ENCODE measurements around the gene SYTL1.
A peak's percentile ranks its signal among the peaks of the same experiment; 100 is the strongest.

Gene SYTL1

DNA sequence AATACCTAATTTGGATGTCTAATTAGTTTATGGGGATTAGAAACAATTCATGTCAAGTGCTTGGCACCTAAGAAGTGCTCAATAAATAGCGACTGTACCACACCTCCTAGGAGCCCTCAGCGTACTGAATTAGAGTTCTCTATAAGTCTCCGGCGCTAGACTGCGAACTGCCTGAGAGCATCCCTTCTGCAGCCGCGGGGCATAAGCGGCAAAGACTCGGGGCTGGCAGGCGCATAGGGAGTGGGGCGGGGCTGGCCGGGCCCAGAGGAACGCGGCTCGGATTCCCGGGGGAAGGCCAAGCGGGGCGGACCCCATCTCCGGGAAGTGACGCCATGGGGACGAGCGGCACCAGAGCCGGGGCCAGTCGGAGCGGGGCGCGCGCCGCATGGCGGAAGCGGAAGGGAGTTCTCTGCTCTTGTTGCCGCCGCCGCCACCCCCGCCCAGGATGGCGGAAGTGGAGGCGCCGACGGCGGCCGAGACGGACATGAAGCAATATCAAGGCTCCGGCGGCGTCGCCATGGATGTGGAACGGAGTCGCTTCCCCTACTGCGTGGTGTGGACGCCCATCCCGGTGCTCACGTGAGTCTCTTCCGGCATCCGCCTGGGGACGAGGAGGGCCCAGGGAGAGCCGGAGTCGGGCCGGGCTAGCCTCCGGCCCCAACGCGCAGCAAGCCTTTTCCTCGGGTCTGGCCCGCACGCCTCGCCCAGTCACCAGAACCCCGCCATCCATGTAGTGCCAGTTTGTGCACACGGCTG lies 19.8 kb upstream of the SYTL1 start, which contains the start of gene TMEM222:
TMEM222 (plus strand) TSS at position 351 of the 756 bp plus-strand sequence; CDS start at position 386, 35 bp downstream.
- DNase-seq, result peak; percentile 96

DNA sequence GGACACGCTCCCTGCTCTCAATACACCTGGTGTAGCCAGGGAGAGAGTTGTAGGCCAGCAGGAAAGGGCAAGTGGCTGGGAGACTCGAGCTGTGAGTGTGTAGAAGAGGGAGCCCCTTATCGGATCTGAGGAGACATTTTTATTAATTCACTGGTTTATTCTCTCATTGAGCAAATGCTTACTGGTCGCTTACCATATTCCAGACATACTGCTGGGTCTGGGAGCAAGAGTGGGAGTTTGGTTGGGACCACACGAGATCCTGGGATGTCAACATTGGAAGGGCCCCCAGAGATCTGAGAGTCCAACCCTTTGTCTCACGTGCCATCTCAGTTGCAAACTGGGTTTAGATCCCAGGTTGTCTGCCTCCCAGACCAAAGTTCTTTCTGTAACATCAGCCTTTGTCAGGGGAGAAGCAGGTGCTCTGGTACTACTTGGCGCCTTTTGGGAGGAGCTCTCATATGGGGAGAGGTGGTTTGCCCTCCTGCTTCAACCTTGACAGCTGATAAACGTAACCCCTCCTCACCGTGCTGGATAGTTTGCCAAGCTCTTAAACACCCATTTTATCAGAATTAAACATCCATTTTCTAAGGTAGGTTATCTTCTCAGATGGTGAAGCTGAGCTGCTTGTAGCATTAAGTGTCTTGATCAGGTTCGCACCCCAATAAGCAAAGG lies 19.1 kb upstream of the SYTL1 start:
- no peak for DNase-seq

DNA sequence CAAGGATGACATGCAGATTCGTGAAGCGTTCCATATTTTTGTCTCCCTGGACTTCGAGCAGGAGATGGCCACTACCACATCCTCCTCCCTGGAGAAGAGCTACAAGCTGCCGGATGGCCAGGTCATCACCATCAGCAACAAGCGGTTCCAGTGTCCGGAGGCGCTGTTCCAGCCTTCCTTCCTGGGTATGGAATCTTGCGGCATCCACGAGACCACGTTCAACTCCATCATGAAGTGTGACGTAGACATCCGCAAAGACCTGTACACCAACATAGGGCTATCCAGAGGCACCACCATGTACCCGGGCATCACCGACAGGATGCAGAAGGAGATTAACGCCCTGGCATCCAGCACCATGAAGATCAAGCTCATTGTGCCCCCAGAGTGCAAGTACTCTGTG lies 16.5 kb upstream of the SYTL1 start:
- no peak for DNase-seq

- no peak for DNase-seq
These were observed 13.9 kb upstream of the SYTL1 start for GRCh38 chr1:27327964-27328363.

- no peak for DNase-seq
These were observed 11.0 kb upstream of the SYTL1 start for GRCh38 chr1:27330786-27331185.

DNA sequence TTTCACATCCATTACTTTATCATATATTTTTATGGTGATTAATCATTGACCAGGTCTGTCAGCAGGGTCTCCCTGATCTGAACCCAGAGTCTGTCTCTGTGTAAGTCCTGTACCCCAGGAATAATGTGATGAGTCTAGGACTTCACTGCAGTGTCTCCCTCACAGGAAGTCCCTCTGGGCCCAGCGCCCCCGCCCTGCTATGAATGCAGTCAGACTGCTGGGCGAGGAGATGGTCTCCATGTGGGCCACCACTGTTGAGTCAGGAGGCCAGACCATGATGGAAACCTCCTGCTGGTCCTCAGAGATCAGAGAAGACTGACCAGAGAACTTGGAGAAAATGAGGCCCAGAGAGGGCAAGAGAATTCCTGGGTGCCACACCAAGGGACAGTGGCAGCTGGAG lies 10.4 kb upstream of the SYTL1 start:
- DNase-seq, result no peak

DNA sequence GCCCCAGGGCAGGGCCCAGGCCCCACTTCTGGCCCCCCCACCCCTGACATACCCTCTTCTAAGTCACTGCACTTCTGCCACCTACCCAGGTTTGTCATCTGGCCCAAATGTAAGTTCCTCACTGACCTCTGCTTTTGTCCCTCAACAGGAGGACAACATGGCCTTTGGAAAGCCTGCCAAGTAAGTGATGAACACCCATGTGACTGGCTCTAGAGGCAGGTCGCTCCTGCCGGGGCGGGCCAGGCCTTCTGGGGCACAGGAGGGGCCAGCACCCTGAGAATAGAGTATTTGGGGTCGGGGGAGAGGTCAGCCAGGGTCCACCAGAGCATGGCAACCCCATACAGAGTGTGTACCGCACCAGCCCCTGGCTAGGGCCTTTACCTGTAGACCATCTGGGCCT lies 9.9 kb upstream of the SYTL1 start:
- no peak for DNase-seq

DNA sequence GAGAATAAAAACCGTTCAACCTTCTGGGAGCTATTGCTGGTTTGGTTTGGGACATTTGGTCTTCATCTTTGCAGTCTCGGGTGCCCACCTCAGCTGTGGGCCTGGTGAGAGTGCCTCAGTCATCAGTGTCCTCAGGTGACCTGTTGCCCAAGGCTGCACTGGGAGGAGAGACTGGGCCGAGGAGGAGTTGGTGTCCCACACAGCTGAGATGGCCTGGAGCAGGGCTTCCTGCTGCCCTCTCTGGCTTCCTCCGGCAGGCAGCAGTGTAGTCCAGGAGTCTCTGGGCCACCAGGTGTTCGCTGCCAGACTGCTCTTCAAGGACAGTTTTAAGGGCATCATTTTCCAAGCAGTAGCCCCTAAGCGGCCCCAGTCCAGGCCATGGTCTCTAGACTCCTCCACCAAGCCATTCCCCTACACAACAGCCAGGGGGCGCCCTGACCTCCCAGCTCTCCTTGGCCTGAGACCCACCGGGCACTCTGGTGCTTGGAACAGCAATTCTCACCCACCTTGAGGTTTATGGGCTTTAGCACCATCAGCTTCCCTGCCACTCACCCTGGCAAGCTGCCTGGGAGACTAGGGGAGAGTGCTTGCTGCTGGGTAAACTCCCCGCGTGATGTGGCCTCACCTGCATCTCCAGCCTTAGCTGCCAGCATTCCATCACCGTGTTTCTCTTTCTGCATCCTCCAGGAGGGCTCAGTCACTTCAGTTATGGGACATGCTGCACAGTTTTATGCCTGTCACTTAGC lies 9.1 kb upstream of the SYTL1 start:
- peak in 1 of 2 experiments; percentile 49 for DNase-seq

GRCh38 chr1:27333717-27334279 lies 8.0 kb upstream of the SYTL1 start:
- DNase-seq, result no peak

DNA sequence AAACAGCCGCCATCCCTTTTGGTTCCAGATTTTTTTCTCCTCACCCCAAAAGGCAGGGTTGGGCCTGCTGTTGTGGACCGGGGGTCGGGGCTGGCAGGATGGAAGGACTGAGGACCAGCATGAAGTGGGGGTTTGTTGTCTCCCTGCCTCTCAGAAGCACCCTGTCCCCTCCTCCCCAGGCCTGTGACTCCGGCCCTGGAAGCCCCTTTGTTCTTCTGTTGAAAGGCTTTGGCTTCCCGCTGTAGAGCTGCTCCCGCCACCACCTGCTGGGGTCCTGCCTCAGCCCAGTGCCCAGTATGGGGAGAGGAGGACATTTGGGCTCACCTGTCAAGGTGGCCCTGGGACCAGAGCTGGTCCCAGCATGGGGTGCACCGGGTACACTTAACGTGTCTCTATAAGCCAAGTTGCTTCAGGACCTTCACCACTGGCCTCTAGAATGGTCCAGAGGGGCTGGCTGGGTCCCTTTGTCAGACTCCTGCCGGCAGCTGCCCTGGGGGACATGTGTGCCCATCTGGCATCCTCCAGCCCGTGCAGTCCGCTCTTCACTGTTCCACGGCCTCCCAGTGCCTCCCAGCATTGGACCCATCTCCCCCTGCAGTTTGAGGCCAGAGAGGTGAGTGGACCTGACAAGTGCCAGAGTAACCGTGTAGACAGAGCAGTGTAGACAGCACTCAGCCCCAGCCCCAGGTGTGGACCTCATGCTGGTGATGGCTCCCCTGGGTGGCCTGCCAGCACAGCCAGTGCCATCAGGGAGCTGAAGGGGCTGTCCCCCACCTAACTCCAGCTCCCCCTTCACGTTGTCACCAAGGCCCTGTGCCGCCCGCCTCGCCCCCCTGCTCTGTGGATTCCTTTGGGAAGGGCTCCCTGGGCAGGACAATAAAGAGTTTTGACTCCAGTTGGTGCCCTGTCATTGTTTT lies 6.1 kb upstream of the SYTL1 start:
- no peak for DNase-seq

DNA sequence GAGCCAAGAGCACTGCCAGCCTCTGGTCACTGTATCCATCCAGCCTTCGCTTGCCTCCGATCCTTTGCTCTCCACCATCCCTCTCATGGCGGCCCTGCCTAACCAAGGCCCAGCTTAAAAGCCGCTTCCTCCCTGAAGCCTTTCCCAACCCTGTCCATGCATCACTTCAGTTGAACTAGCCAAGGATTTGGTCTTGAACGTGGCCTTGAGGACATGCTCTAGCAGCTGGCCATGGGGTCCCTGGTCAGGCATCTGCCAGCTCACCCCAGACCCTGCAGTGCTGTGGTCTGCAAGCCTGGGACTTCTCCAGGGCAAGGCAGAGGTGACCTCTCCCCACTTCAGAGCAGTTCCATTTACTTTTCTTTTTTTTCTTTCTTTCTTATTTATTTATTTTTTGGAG lies 5.1 kb upstream of the SYTL1 start:
- no peak for DNase-seq

- DNase-seq, result no peak
These were observed 3.1 kb upstream of the SYTL1 start for GRCh38 chr1:27338751-27339150.

DNA sequence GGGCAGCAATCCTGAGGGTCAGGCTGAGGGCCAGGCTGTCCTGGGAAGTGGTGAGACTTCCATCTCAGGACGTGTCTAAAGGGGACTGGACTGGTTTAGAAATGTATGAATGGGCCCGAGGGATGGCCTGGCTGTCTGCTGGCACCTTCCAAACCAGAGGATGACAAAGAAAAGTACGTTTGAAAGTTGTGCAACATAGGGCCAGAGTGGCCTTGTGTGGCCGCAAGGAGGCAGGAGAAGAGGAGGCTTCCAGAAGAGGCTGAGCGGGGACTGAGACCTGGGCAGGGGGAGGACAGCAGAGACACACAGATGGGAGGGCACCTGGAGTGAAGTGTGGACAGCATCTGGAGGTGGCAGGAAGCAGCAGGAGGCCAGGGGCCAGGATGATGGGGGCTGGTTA lies 2.6 kb upstream of the SYTL1 start:
- DNase-seq, result no peak

- peak; percentile 27 to 32 for DNase-seq
These were observed 562 bp downstream of the SYTL1 start for GRCh38 chr1:27342391-27342777.

DNA sequence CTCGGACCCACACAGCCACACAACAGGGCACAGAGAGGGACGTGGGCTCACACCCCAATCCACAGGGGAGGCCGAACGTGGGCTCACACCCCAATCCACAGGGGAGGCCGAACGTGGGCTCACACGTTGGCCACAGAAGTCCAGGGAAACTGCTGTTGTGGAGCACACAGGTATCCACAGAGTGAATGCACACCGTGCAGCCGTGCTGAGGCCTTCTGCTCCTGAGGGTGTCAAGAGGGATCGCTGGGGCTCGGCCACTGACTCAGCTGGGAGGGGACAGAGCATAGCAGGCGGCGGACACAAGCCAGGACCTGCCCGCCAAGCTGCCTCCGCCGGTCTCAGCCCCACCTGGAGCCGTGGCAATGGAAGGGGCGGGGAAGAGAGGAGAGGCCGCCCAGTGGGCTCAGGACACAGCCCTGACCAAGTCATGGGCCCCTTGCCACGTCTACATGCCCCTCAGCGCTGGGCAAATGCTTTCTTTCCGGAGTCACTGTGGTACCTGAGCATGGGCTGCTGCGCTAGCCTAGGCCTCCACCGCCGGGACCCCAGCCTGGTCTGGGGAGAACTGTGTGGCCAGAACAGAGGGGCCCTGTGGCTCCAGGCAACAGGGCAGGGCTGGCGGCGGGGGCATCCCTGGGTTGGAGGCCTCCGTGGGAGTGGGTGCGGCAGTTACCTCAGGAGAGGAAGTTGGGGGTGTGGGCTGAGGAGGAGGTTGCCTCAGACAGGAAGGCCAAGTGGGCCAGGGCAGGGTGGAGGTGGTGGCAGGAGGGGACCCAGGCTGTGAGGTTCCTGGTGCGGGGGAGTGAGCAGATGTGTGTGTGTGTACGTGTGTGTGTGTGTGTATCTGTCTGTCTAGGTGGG lies 1.2 kb downstream of the SYTL1 start:
- DNase-seq, result peak; percentile 54 to 85

DNA sequence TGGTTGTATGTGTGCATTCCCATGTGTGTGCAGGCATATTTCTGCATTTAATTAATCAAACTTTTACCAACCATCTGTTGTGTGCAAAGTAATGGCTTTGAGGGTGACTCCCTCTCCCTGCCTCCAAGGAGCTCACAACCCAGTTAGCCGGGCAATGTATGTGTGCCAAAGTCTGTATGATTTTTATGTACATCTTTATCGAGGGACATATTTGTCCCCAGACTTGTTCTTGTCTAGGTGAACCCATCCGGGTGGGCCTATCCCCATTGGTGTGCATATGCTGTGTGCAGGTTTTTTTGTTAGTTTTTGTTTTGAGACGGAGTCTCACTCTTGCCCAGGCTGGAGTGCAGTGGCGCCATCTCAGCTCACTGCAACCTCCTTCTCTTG lies 1.8 kb downstream of the SYTL1 start:
- no peak for DNase-seq

DNA sequence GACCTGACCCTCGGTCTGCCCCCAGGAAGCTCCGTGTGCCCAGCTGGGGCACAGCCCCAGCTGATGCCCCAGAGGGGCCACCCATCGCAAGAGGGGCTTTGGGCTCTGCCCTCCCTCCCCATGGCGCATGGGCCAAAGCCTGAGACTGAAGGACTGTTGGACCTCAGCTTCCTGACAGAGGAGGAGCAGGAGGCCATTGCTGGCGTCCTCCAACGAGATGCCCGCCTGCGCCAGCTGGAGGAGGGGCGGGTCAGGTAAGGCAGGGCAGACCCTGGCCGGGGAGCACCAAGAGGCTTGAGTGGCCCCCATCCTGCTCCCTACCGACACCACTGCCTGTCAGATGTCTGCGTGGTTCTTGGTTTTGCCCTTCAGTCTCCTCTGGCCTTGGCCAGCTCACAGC lies 3.5 kb downstream of the SYTL1 start:
- no peak for DNase-seq

- DNase-seq, result no peak
These were observed 4.5 kb downstream of the SYTL1 start for GRCh38 chr1:27346357-27346756.

- DNase-seq, result no peak
These were observed 5.3 kb downstream of the SYTL1 start for GRCh38 chr1:27346991-27347624.

GRCh38 chr1:27348861-27349783 lies 7.3 kb downstream of the SYTL1 start:
- DNase-seq, result peak in 1 of 2 experiments; percentile 27
